Measurements from ENCODE around the gene ZNF740. TPM values are rescaled to one million over a fixed set of nuclear protein-coding genes. Genes with fewer than 3 reads are reported as not detected.

The ZNF740 gene
- polyA plus RNA-seq, 1 donor from 2014 or later: 24.3 TPM

DNA sequence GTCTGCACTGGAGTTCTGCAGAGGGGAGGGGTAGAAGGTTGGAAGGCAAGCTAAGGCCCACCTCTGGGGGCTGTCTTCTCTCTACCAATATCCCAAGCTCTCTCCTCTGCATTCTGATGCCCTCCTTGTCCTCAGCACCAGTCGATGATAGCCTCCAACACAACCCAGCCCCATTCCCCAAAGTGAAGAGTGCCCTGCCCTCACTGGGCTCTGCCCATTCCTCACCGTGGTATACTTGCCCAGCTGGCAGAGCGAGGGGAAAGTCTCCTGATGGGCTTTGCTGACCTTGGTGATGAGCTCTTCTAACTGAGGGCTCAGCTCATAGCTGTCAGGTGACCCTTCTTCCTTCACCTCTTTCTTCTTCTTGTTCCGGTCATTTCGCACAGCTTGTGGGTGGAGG, 33.7 kb downstream of the ZNF740 start:
- Histone ChIP-seq H3K36me3 (ENCODE audit: insufficient read depth, low read length) (no peaks in the 10 kb centered on the region), H3K9ac (ENCODE audit: low read length) (no peak overlapping the region), H3K79me2 (replicated peaks; ENCODE audit: insufficient read depth, low read length) (no peaks in the 10 kb centered on the region), H3F3A (ENCODE audit: insufficient read depth, low read length, poor library complexity, severe bottlenecking) (no peaks in the 10 kb centered on the region), H3K9me3 (ENCODE audit: low read length) (no peaks in the 10 kb centered on the region), H3K27ac (ENCODE audit: low read length) (no peak overlapping the region), H2AFZ (ENCODE audit: low read depth, low read length) (no peak overlapping the region), H3K4me3 (ENCODE audit: low read length) (no peak overlapping the region), H3K4me2 (ENCODE audit: low read length) (no peak overlapping the region), H3K9me2 (ENCODE audit: insufficient read depth, low read length) (no peaks in the 10 kb centered on the region), H4K20me1 (ENCODE audit: insufficient read depth) (no peaks in the 10 kb centered on the region), H3K27me3 (ENCODE audit: insufficient read depth, low read depth, low read length) (peaks cover 14% of the 10 kb centered on the region)
- TF ChIP-seq, protein P1, sequence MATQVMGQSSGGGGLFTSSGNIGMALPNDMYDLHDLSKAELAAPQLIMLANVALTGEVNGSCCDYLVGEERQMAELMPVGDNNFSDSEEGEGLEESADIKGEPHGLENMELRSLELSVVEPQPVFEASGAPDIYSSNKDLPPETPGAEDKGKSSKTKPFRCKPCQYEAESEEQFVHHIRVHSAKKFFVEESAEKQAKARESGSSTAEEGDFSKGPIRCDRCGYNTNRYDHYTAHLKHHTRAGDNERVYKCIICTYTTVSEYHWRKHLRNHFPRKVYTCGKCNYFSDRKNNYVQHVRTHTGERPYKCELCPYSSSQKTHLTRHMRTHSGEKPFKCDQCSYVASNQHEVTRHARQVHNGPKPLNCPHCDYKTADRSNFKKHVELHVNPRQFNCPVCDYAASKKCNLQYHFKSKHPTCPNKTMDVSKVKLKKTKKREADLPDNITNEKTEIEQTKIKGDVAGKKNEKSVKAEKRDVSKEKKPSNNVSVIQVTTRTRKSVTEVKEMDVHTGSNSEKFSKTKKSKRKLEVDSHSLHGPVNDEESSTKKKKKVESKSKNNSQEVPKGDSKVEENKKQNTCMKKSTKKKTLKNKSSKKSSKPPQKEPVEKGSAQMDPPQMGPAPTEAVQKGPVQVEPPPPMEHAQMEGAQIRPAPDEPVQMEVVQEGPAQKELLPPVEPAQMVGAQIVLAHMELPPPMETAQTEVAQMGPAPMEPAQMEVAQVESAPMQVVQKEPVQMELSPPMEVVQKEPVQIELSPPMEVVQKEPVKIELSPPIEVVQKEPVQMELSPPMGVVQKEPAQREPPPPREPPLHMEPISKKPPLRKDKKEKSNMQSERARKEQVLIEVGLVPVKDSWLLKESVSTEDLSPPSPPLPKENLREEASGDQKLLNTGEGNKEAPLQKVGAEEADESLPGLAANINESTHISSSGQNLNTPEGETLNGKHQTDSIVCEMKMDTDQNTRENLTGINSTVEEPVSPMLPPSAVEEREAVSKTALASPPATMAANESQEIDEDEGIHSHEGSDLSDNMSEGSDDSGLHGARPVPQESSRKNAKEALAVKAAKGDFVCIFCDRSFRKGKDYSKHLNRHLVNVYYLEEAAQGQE (IDR thresholded peaks at IDR 0.05; ENCODE audit: borderline replicate concordance): no peak
- TF ChIP-seq EP300 (conservative IDR thresholded peaks at IDR 0.05; ENCODE audit: poor library complexity, severe bottlenecking) (no peak), TAF1 (IDR thresholded peaks at IDR 0.05; ENCODE audit: low read depth) (no peak), MXI1 (conservative IDR thresholded peaks at IDR 0.05; ENCODE audit: poor library complexity, severe bottlenecking) (no peak), SMC3 (conservative IDR thresholded peaks at IDR 0.05; ENCODE audit: poor library complexity) (no peak), EZH2 (IDR thresholded peaks at IDR 0.05; ENCODE audit: borderline replicate concordance, insufficient read depth, low read length, poor library complexity, severe bottlenecking) (no peak), RAD21 (conservative IDR thresholded peaks at IDR 0.05) (no peak), POLR2AphosphoS5 (IDR thresholded peaks at IDR 0.05) (no peak)
- TF ChIP-seq, protein P2, sequence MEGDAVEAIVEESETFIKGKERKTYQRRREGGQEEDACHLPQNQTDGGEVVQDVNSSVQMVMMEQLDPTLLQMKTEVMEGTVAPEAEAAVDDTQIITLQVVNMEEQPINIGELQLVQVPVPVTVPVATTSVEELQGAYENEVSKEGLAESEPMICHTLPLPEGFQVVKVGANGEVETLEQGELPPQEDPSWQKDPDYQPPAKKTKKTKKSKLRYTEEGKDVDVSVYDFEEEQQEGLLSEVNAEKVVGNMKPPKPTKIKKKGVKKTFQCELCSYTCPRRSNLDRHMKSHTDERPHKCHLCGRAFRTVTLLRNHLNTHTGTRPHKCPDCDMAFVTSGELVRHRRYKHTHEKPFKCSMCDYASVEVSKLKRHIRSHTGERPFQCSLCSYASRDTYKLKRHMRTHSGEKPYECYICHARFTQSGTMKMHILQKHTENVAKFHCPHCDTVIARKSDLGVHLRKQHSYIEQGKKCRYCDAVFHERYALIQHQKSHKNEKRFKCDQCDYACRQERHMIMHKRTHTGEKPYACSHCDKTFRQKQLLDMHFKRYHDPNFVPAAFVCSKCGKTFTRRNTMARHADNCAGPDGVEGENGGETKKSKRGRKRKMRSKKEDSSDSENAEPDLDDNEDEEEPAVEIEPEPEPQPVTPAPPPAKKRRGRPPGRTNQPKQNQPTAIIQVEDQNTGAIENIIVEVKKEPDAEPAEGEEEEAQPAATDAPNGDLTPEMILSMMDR (IDR thresholded peaks at IDR 0.05; ENCODE audit: poor library complexity, severe bottlenecking): no peak

DNA sequence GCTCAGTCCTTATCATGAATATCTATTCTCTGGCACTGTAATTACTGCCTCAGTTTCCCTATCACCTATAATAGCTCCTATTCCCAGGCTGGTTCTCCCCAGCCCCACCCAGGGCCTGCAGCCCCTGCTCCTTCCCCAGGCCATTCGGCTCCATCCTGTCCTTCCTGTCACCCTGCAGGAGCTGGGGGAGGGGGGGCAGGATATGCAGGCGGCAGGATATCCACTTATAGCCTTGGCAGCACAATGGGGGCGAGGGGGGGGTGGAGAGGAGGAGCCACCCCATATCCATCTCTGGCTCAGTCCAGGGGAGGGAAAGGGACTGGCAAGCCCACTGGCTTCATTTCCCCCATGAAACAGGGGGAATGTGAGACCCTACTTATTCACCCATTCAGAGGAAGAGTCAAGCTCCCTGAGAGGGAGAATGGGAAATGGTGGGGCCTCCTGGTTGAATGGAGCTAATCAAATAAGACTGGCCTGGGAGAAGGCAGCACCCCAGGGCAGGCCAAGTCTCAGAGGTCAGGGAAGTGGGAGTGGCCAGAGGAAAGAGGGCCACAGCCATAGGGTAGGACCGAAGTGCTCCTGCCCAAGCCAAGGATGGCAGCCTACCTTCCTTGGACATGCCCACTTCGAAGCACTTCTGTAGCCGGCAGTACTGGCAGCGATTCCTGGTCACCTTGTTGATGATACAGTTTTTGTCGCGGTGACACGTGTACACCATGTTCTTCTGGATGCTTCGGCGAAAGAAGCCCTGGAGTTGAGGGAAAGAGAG, 34.3 kb downstream of the ZNF740 start:
- H3K36me3 ChIP-seq (ENCODE audit: insufficient read depth, low read length): no peaks in the 10 kb centered on the region
- H3F3A ChIP-seq (ENCODE audit: insufficient read depth, low read length, poor library complexity, severe bottlenecking): no peaks in the 10 kb centered on the region
- H3K9me2 ChIP-seq (ENCODE audit: insufficient read depth, low read length): no peaks in the 10 kb centered on the region
- no peak overlapping the region for H3K4me3 ChIP-seq (ENCODE audit: low read length)
- no peaks in the 10 kb centered on the region for H3K9me3 ChIP-seq (ENCODE audit: low read length)
- no peaks in the 10 kb centered on the region for H3K79me2 ChIP-seq (replicated peaks; ENCODE audit: insufficient read depth, low read length)
- no peaks in the 10 kb centered on the region for H4K20me1 ChIP-seq (ENCODE audit: insufficient read depth)
- peaks cover 20% of the 10 kb centered on the region for H3K27me3 ChIP-seq (ENCODE audit: insufficient read depth, low read depth, low read length)
- H3K9ac ChIP-seq (ENCODE audit: low read length): no peak overlapping the region
- TF ChIP-seq EP300 (conservative IDR thresholded peaks at IDR 0.05; ENCODE audit: poor library complexity, severe bottlenecking) (no peak), EZH2 (IDR thresholded peaks at IDR 0.05; ENCODE audit: borderline replicate concordance, insufficient read depth, low read length, poor library complexity, severe bottlenecking) (no peak)
- TF ChIP-seq, protein P1 (IDR thresholded peaks at IDR 0.05; ENCODE audit: borderline replicate concordance): no peak
- no peak overlapping the region for H2AFZ ChIP-seq (ENCODE audit: low read depth, low read length)
- H3K4me2 ChIP-seq (ENCODE audit: low read length): no peak overlapping the region
- no peak overlapping the region for H3K27ac ChIP-seq (ENCODE audit: low read length)

All from neural cell (in vitro differentiated cells).